HG03280 (cell line): Measurements from ENCODE around the gene PIGL.
"Not testable (repeated sequence)": the region's sequence is repeated elsewhere in the genome, so short reads cannot be mapped to it uniquely, and the experiment has no call there.

Experiments
- ATAC-seq: cut with Tn5 transposase; IDR thresholded peaks from one replicate; pipeline ENCODE4 v1.9.1; 2021; ENCODE audit warnings: mild to moderate bottlenecking, moderate library complexity; ENCODE audit not compliant: unreplicated experiment

Gene PIGL

DNA sequence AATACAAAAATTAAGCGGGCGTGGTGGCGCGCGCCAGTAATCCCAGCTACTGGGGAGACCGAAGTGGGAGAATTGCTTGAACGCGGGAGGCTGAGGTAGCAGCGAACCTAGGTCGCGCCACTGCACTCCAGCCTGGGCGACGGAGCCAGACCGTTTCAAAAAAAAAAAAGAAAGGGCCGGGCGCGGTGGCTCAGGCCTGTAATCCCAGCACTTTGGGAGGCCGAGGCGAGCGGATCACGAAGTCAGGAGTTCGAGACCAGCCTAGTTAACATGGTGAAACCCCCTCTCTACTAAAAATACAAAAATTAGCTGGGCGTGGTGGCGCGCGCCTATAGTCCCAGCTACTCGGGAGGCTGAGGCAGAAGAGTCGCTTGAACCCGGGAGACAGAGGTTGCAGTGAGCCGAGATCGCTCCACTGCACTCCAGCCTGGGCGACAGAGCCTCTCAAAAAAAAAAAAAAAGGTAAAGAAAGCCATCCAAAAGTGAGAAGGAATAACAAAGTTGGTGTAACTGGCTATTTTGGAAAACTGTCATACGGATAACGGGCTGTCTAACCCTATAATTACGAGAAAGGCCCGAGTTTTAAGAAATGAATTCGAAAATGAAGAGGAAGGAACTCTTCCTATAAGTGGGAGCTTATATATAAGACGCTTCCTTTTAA is 539 bp upstream of the PIGL start:
- not testable (repeated sequence) for ATAC-seq

DNA sequence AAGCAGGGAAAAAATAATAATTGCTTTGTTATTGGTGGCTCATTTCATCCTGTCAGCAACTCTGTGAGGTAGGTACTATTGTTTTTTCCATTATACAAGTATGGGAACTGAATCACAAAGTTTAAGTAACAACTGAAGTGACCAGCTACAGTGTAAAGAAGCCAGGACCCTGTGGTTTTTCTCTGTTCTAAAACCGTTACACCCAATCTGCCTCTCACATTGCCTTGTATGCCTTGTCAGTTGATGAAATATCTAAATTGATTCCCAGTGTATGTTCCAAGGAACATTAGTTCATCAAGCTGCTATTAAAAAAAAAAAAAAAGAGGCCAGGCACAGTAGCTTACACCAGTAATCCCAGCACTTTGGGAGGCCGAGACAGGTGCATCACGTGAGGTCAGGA is 5.4 kb downstream of the PIGL start:
- no peak for ATAC-seq

DNA sequence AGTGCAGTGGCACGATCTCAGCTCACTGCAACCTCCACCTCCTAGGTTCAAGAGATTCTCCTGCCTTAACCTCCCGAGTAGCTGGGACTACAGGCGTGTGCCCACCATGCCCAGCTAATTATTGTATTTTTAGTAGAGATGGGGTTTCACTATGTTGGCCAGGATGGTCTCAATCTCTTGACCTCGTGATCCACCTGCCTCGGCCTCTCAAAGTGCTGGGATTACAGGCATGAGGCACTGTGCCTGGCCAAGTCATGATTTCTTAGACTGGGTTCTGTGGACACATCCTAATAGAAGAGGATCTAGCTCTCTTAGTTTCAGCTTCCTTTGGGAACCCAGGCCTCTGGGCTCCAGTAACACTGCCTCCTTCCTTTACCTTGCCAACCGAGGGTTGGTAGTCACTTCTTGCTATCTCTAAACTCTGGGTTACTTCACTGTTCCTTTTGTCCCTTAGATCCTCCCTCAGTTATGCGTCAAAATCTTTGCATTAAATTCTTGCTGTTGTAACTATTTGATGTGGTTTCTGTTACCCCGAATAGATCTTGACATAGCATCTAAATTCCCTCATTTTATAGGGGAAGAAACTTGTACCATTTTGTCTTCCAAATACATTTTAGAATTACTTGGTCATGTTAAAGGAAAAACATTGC is 13.0 kb downstream of the PIGL start:
- not testable (repeated sequence) for ATAC-seq

DNA sequence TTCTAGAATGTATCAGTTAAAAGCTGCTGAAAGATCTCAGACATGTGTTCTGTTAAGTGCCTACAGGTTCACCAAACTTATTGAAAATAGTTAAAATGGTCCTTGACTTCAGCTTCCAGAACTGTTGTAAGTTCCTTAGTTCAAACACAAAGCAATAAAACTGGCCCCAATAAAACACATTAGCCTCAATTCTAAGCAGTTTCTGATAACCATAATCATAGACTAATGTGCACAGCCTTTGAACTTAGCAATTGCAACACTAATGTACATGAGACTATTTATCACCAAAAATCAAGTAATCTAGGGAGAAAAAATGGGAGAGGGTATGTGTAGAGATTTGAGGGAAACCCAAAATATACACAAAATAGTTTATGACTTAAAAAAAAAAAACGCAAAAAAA is 15.4 kb downstream of the PIGL start:
- no peak for ATAC-seq

DNA sequence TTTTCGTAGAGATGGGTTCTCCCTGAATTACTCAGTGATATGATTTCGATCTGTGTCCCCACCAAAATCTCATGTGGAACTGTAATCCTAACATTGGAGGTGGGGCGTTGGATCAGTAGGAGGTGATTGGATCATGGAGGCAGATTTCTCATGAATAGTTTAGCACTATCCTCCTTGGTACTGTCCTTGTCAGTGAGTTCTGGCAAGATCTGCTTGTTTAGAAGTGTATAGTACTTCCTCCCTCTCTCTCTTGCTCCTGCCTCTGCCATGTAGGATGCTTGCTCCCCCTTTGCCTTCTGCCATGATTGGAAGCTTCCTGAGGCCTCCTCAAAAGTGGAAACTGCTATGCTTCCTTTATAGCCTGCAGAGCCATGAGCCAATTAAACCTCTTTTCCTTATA is 22.9 kb downstream of the PIGL start:
- no peak for ATAC-seq

DNA sequence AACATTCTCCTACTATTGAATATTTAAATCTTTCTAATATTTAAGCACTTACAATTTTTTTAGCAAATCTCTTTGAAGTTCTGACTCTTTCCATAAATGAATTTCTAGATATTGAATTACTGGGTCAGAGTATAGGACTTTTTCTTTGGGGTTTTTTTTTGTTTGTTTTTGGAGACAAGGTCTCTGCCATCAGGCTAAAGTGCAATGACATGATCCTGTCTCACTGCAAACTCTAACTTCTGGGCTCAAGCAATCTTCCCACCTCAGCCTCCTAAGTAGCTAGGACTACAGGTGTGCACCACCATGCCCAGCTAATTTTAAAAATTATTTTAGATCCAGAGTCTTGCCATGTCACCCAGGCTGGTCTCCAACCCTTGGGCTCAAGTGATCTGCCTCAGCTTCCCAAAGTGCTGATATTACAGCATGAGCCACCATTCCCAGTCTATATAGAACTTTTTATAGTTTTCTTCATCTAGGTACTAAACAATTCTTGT is 24.9 kb downstream of the PIGL start:
- ATAC-seq: no peak

DNA sequence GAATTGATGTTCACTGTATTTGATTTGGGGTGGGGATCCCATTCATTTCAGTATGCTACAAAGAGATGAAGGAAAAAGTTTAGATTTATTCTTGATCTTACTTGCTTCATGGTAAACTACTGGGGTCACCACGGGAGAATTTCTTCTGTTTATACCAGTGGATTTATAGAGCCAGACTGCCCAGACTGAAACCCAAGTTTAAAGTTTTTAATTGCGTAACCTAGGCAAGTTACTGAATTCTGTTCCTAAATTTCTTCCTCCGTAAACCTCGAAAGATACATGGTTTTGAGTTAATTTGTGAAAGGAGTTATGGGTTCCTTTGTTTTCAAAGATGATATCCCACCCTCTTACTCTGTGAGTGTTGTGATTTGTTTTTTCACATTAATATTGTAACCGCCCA is 26.4 kb downstream of the PIGL start:
- ATAC-seq: no peak

DNA sequence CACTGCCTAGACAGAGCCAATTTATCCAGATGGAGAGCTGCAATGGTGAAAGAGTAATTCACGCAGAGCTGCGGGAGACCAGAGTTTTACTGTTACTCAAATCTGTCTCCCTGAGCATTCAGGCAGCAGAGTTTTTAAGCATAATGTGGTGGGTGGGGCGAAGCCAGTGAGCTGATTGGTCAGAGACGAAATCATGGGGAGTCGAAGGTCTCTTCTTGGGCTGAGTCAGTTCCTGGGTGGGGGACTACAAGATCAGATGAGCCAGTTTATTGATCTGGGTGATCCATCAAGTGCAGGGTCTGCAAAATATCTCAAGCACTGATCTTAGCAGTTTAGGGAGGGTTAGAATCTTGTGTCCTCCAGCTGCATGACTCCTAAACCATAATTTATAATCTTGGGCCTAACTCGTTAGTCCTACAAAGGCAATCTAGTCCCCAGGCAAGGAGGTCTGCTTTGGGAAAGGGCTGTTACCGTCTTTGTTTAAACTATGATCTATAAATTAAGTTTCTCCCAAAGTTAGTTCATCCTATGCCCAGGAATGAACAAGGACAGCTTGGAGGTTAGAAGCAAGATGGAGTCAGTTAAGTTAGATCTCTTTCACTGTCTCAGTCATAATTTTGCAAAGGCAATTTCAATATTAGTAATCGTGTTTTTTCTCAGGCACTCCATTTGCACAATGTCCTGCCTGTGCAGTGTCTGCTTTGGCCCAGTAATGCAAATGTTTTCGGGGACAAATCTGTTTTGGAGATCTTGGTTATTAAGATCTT is 27.0 kb downstream of the PIGL start:
- ATAC-seq: no peak

DNA sequence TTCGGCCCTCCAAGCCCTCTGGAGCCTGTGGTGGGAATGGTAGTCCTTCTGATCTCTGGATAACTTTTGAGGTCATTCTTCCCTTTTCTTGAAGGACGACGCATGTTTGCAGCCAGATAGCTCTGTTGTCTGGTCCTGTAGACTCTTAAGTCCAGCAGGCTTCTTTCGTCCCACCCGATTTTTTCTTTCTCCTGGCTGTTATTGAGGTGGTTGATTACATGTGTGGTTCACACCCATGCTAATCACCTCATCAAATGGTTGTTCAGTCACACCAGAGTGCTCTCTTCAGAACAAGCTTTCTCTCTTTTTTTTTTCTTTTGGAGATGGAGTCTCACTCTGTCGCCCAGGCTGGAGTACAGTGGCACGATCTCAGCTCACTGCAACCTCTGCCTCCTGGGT is 30.6 kb downstream of the PIGL start:
- no peak for ATAC-seq

DNA sequence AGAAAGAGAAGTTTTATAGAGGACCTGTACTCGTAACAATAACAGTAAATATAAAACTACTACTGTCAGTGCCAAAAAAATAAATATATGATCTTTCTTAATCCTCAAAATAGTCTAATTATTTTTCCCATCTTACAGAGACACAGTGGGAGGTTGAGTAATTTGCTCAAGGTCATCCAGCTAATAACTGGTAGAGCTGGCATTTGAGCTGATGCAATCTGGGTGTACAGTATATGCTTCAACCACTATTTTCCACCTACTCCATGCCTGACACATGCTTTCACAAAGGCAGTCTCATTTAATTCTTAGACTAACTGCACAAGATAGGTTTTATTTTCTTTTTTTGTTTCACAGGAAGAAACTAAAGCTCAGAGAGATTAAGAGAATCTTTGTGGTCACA is 33.6 kb downstream of the PIGL start:
- no peak for ATAC-seq

DNA sequence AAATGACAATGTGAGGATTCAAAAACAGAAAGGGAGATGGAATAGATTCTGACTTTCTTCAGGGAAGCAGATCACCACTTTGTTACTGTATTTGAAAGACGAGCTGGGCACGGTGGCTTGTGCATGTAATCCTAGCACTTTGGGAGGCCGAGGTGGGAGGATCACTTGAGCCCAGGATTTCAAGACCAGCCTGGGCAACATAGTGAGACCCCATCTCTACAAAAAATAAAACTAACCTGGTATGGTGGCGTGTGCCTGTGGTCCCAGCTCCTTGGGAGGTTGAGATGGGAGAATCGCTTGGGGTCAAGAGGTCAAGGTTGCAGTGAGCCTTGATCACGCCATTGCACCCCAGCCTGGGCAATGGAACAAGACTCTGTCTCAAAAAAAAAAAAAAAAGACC is 34.0 kb downstream of the PIGL start:
- no peak for ATAC-seq

DNA sequence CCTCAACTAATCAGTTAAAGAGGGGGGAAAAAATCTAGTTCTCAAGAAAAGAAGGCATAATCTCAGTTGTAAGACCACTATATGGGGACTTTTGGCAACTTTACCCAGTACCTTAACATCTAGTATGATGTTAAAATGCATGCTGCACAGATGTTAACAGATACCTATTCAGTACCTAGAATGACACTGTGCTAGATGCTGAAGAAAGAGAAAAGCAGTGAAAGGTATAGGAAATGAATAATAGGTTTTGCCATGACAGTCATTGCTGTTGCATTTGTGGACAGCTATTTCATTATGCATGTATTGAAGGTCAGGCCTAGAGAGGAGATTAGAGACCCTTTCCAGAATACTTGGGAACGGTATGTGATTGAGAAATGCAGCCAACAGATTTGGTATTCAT is 34.5 kb downstream of the PIGL start:
- no peak for ATAC-seq

DNA sequence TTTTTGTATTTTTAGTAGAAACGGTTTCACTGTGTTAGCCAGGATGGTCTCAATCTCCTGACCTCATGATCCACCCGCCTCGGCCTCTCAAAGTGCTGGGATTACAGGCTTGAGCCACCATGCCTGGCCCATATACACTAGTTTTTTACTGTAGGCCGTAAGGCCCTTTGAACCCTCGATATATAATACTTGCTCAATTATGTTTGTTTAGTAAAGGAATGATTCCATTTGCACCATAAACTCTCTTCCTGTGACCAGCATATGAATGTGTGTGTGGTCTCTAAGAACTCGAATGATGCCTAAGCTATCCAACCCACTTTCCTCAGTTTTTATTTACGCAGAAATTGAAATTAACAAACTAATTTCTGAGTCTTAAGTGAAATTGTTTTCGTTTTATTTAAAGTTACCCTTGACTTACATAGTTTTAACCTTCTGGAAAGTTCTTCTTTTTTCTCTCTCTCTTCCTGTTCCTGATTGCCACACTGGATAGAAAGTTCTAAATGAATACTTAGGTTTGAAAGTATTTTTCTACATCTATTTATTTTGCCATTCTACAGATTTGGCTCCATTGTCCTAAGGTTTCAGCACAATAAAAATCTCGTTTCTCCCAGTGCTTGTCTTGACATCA is 37.9 kb downstream of the PIGL start:
- ATAC-seq: no peak

DNA sequence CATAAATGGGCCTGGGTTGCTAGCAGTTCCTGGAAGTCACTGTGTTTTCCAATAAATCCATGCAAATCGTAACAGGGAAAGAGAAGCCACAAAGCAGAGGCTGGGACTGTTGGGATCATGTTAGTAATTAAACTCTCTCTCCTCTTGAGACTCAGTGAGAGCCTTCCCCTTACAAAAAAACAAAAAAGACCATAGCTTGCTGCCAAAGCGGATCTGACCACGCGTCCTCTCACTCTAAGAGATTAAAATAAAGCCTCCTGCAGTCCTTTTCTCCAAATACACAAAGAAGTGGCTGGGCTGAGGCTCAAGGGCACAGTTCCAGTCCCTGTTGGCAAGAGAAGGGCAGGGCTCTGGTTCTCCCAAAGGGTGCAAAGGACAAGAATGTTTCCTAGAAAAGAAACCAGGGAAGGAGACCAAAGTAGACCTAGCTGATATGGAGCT is 38.5 kb downstream of the PIGL start:
- no peak for ATAC-seq

DNA sequence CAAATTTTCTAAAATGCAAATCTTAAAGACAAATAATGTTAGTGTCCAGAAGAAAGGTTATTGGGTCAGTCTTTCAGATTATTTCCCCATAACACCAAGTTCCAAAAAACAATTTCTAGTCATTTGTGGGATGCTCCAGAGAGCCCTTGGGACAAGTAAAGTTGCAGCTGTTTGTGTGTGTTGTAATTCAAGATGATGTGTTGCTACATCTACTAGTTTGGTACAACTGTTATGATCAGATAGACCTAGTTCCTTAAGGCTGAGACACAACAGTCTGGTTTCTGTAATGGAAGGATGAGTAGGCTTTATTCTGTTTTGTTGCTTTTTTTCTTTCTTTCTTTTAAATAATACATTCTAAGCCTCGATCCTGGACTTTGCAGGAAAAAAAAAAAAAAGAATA is 41.9 kb downstream of the PIGL start:
- no peak for ATAC-seq

DNA sequence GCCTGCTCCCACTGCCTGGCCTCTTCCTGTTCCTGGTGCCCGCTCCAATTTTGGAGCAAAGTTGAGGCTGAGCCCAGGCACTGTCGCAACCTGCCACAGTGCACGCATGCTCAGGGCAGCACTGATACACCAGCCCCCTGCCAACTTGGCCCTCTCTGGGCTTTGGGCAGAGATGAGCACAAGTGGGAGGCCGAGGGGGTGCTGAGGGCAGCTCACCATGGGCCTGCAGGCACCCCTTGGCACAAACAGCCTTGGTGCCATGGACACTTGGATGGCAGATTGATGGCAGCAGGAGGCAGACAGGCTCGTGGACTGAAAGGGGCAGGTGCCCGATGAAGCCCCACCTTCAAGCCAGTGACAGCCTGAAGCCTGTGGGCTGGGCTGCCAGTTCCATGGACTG is 42.9 kb downstream of the PIGL start:
- ATAC-seq: no peak

DNA sequence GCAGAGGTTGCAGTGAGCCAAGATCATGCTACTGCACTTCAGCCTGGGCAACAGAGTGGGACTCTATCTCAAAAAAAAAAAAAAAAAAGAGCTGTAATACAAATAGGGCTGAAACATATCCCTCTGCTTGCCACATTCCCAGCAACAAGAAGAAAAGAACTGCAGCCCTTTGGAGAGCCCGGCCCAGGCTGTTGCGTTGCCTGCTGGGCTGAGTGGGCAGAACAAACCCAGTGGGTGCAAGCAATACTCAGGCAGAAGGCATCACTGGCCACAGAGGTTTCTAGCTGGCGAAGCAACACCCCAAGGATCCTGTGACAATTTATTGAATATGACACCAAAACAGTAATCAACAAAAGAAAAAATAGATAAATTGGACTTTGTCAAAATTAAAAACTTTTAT is 44.0 kb downstream of the PIGL start:
- no peak for ATAC-seq

DNA sequence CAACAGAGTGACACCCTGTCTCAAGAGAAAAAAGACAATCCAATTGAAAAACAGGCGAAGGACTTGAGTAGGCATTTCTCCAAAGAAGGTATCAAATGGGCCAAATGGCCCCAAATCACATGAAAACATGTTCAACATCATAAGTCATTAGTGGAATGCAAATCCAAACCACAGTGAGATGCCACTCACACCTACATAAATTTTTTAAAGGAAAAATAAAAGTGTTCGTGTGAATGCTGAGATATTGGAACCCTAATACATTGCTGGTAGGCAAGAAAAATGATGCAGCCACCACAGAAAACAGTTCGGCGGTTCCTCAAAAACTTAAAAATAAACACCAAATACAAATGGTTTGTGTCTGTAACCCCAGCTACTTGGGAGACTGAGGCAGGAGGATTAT is 45.2 kb downstream of the PIGL start:
- ATAC-seq: no peak

DNA sequence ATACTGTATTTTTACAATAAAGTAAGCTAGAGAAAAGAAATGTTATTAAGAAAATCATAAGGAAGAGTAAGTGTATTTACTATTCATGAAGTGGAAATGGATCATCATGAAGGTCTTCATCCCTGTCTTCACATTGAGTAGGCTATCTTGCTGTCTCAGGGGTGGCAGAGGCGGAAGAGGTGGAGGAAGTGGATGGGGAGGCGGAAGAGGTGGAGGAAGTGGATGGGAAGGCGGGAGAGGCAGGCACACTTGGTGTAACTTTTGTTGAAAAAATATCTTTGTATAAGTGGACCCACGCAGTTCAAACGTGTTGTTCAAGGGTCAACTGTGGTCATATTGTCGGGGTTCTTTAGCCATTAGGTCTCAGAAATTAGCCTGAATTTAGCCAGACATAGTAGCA is 50.2 kb downstream of the PIGL start:
- ATAC-seq: no peak

DNA sequence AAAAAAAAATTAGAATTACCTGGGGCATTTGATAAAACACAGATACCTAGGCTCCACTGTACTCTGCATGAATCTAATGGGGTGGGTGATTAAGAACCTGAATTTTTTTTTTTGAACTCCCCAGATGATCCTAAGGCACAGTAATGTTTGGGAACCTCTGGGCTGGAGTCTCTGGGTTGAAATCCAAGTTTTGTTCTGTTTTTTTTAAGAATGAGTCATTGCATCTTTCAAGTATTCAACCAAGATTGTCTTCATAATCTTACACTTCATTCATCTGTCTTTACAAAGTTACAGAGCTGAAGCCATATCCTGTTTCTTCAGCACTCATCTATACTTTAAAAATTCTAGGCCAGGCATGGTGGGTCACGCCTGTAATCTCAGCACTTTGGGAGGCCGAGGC is 52.6 kb downstream of the PIGL start:
- no peak for ATAC-seq

DNA sequence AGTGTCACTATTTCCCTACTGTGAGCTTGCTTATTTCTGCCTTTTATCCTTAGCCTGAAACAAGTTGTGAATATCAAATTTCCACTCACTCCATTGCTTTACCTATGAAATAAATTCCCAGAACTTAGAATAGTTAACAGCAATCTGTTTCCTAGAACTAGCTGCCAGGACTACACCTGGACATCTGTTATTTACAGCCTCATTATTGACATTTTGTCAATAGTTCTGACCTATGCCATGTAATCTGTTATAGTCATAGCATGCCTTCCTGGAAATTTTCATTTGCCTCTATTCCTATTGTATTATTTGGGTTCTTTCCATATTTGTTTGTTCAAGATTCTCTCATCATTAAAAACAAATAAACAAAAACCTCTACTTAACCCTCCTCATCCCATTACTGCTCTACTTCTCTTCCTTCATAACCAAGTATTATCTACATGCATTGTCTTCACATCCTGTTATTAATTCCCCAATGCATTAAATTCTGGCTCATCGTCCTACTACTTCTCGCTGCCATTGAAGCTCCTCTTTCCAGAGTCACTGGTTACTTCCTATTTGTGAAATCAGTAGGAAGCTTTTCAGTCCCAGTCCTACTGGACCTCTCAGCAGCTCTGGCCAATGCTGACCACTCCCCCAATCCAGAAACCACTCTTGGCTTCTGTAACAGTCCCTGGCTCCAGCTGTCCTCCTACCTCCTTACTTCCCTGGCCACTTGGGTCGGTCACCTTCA is 55.3 kb downstream of the PIGL start:
- no peak for ATAC-seq
